Measurements from ENCODE around the gene UNC5B. TPM values are rescaled to one million over a fixed set of nuclear protein-coding genes. Genes with fewer than 3 reads are reported as not detected.

UNC5B gene
- polyA plus RNA-seq, 1 experiment = 8.1 TPM

DNA sequence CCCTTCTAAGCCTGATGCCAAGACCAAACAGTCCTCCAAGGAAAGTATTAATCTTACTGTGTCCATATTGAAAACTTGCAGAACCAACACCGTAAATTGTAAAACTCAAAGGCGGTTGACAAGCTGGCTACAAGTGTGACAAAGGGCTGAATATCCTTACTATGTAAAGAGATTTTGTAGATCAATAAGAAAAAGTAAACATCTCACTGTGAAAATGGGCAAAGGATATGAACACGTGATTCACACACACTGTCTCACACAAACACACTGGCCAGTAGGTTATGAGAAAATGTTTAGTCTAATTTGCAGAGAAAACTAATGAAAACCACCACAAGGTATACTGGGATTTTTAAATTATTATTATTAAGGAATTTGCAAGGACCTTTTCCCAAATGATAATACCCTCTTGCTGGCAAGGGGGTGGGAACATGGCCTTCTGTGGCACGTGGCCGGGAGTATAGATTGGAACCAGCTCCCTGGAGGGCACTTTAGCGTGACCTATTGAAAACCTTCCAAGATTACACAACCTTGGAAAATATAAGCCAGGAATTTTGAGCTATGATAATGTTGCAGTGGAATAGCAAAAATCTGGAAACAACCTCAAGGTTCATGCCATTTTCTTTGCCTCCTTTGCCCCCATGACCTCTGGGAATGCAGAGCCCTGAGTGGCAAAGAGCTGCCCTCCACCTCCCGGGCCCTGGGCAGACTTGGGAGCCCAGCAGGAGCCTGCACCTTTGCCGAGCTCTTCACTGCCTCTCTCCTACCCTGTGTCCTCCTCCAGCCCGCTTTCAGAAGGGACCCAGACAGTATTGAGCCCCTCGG is 80.5 kb downstream of the UNC5B start:
- no peak for DNase-seq (ENCODE audit: low read depth, low spot score)
- H3K4me3 ChIP-seq (ENCODE audit: low read depth, low read length) = no peak overlapping the region
- H3K27ac ChIP-seq (ENCODE audit: low read depth, low read length) = no peak overlapping the region
- ChIA-PET POLR2A (no interaction called here), CTCF (interaction anchor here (0.6 to 1.1 kb wide), 2 partner anchors 11 to 111 kb away, joined by 3 to 8 read pairs; no protein-coding TSS in a partner anchor)
- no peaks in the 10 kb centered on the region for H3K9me3 ChIP-seq (ENCODE audit: control insufficient read depth, insufficient read depth, low read length)
- TF ChIP-seq, protein P1, sequence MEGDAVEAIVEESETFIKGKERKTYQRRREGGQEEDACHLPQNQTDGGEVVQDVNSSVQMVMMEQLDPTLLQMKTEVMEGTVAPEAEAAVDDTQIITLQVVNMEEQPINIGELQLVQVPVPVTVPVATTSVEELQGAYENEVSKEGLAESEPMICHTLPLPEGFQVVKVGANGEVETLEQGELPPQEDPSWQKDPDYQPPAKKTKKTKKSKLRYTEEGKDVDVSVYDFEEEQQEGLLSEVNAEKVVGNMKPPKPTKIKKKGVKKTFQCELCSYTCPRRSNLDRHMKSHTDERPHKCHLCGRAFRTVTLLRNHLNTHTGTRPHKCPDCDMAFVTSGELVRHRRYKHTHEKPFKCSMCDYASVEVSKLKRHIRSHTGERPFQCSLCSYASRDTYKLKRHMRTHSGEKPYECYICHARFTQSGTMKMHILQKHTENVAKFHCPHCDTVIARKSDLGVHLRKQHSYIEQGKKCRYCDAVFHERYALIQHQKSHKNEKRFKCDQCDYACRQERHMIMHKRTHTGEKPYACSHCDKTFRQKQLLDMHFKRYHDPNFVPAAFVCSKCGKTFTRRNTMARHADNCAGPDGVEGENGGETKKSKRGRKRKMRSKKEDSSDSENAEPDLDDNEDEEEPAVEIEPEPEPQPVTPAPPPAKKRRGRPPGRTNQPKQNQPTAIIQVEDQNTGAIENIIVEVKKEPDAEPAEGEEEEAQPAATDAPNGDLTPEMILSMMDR (IDR thresholded peaks at IDR 0.05; ENCODE audit: low read depth, low read length) = no peak
- H3K27me3 ChIP-seq (ENCODE audit: control insufficient read depth, insufficient read depth, low read length) = no peaks in the 10 kb centered on the region

DNA sequence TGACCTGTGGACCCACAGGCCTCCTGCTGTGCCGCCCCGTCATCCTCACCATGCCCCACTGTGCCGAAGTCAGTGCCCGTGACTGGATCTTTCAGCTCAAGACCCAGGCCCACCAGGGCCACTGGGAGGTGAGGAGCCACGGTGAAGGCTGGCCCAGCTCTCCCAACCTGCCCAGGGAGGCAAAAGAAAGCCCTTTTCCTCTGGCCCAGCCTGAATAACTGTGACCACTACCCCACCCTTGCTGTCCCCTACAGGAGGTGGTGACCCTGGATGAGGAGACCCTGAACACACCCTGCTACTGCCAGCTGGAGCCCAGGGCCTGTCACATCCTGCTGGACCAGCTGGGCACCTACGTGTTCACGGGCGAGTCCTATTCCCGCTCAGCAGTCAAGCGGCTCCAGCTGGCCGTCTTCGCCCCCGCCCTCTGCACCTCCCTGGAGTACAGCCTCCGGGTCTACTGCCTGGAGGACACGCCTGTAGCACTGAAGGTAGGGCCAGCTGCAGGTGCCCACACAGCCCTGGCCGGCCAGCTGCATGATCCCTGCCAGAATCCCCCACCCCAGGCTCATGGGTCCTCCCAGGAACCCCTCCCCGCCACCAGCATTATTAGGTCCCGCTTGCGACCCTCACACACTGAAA is 81.2 kb downstream of the UNC5B start:
- Histone ChIP-seq H3K27me3 (ENCODE audit: control insufficient read depth, insufficient read depth, low read length) (no peaks in the 10 kb centered on the region), H3K27ac (ENCODE audit: low read depth, low read length) (no peak overlapping the region), H3K4me3 (ENCODE audit: low read depth, low read length) (no peak overlapping the region), H3K9me3 (ENCODE audit: control insufficient read depth, insufficient read depth, low read length) (no peaks in the 10 kb centered on the region)
- CTCF ChIA-PET = interaction anchor here (1.1 kb wide), 1 partner anchor 11 kb away, joined by 8 read pairs; no protein-coding TSS in a partner anchor
- no peak for DNase-seq (ENCODE audit: low read depth, low spot score)
- TF ChIP-seq, protein P1 (IDR thresholded peaks at IDR 0.05; ENCODE audit: low read depth, low read length) = no peak
- POLR2A ChIA-PET = no interaction called here

DNA sequence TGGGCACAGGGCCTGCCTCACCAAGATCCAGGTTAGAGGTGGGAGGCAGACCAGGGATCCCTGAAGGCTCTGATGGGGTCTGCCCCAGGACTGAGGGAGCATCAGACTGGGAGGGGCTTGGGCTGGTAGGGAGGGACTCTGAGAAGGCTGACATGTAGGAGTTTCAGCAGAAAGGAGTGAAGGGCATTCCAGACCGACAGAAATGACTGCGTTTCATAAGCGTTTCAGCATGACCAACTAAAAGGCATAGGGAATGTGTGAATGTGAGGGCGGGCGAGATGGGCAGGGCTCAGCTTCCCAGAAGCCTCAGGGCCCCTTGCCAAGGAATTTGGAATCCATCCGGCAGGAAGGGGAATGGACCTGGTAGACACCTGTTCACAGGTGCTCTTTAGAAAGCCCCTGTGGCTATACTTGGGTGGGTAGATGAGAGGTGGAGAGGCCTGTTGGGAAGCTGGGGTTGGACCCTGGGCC is 81.8 kb downstream of the UNC5B start:
- TF ChIP-seq, protein P1 (IDR thresholded peaks at IDR 0.05; ENCODE audit: low read depth, low read length) = no peak
- Histone ChIP-seq H3K27ac (ENCODE audit: low read depth, low read length) (no peak overlapping the region), H3K4me3 (ENCODE audit: low read depth, low read length) (no peak overlapping the region), H3K9me3 (ENCODE audit: control insufficient read depth, insufficient read depth, low read length) (no peaks in the 10 kb centered on the region), H3K27me3 (ENCODE audit: control insufficient read depth, insufficient read depth, low read length) (no peaks in the 10 kb centered on the region)
- ChIA-PET CTCF (no interaction called here), POLR2A (no interaction called here)
- no peak for DNase-seq (ENCODE audit: low read depth, low spot score)

DNA sequence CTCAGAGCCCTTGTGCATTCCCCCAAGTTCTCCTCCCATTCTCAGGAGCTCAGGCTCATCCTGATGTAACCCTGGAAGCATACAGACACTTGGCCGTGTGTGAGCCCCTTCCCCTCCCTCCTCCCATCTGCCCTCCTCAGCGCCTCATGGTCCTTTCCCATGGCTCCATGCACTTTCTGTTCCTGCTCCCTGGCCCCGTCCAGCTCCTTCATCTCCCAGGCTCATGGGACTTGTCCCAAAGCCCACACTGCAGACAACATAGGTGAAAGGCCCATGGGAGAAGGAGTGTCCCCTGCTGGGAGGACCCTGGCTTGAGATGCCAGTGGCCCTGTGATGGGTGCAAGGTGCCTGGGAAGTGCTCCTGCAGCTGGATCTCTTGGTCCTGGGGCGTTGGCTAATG is 82.5 kb downstream of the UNC5B start:
- H3K27me3 ChIP-seq (ENCODE audit: control insufficient read depth, insufficient read depth, low read length) = no peaks in the 10 kb centered on the region
- no peak overlapping the region for H3K4me3 ChIP-seq (ENCODE audit: low read depth, low read length)
- DNase-seq (ENCODE audit: low read depth, low spot score) = no peak
- TF ChIP-seq, protein P1 (IDR thresholded peaks at IDR 0.05; ENCODE audit: low read depth, low read length) = no peak
- POLR2A ChIA-PET = no interaction called here
- CTCF ChIA-PET = no interaction called here
- no peak overlapping the region for H3K27ac ChIP-seq (ENCODE audit: low read depth, low read length)
- no peaks in the 10 kb centered on the region for H3K9me3 ChIP-seq (ENCODE audit: control insufficient read depth, insufficient read depth, low read length)

DNA sequence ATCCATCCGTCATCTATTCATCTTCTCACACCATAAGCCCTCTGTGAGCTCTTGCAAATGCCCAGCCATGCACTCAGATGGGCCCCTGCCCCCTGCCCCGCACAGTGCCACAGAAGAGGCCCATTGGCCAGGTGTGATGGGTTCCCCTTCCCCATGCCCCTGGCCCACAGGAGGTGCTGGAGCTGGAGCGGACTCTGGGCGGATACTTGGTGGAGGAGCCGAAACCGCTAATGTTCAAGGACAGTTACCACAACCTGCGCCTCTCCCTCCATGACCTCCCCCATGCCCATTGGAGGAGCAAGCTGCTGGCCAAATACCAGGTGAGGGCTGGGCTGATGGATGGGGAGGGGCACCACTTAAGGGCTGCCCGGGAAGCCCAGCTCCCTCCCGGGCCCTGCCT is 83.3 kb downstream of the UNC5B start:
- Histone ChIP-seq H3K4me3 (ENCODE audit: low read depth, low read length) (no peak overlapping the region), H3K27ac (ENCODE audit: low read depth, low read length) (no peak overlapping the region), H3K9me3 (ENCODE audit: control insufficient read depth, insufficient read depth, low read length) (no peaks in the 10 kb centered on the region), H3K27me3 (ENCODE audit: control insufficient read depth, insufficient read depth, low read length) (no peaks in the 10 kb centered on the region)
- TF ChIP-seq, protein P1 (IDR thresholded peaks at IDR 0.05; ENCODE audit: low read depth, low read length) = no peak
- DNase-seq (ENCODE audit: low read depth, low spot score) = no peak
- POLR2A ChIA-PET = no interaction called here
- CTCF ChIA-PET = no interaction called here
